ENCODE measurements around the gene PCDHGA4. TPM values are rescaled to one million over a fixed set of nuclear protein-coding genes. Genes with fewer than 3 reads are reported as not detected.

The PCDHGA4 gene
- total and polyA plus RNA-seq, 2 donors: 2.2 to 5.8 TPM

DNA sequence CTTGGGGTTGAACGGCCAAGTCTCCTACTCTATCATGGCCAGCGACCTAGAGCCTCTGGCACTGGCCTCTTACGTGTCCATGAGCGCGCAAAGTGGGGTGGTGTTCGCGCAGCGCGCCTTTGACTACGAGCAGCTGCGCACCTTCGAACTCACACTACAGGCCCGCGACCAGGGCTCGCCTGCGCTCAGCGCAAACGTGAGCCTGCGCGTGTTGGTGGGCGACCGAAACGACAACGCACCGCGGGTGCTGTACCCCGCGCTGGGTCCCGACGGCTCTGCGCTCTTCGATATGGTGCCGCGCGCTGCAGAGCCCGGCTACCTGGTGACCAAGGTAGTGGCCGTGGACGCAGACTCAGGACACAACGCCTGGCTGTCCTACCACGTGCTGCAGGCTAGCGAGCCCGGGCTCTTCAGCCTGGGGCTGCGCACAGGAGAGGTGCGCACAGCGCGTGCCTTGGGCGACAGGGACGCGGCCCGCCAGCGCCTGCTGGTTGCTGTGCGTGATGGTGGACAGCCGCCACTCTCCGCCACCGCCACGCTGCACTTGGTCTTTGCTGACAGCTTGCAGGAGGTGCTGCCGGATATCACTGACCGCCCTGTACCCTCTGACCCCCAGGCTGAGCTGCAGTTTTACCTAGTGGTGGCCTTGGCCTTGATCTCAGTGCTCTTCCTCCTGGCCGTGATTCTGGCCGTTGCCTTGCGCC, 44.9 kb downstream of the PCDHGA4 start:
- no peak overlapping the region for H3K4me3 ChIP-seq (ENCODE audit: low read depth, low read length)
- WGBS: 23% methylated on average over 61 of the region's 61 CpGs
- H3K36me3 ChIP-seq (ENCODE audit: insufficient read depth): no peaks in the 10 kb centered on the region
- no peaks in the 10 kb centered on the region for H3K4me1 ChIP-seq (ENCODE audit: insufficient read depth)
- no peak for DNase-seq (ENCODE audit: extremely low spot score)
- H3K27ac ChIP-seq (ENCODE audit: low read depth): no peak overlapping the region

DNA sequence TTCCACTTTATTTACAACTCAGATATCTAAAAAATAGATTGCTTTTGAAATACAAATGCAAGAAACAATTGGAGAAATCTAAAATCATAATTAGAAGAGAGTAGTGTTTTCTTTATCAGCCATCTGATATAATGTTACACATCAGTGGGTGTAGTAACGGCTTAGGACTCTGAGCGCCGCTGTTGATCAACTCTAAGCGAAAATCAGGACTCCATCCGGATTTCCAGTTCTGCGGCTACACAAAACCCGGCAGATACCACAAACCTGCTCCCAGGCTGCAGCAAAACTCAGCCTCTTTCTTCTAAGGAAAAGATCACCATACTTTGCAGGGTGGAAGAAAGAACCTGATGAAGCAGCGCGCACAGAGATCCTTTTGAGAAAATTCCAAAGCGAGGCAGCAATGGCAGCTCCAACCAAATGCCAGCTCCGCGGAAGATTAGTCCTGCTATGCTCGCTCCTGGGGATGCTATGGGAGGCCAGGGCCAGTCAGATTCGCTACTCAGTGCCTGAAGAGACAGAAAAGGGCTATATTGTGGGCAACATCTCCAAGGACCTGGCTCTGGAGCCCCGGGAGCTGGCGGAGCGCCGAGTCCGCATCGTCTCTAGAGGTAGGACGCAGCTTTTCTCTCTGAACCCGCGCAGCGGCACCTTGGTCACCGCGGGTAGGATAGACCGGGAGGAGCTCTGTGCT, 47.9 kb downstream of the PCDHGA4 start, which contains the start of gene PCDHGA9:
PCDHGA9 (plus strand) TSS at position 226 of the 691 bp plus-strand sequence; CDS start at position 401, 175 bp downstream.
- no peaks in the 10 kb centered on the region for H3K36me3 ChIP-seq (ENCODE audit: insufficient read depth)
- 16% methylated on average over 27 of the region's 27 CpGs for WGBS
- H3K27ac ChIP-seq (ENCODE audit: low read depth): no peak within 1 kb of the TSS
- DNase-seq (ENCODE audit: extremely low spot score): no peak
- H3K4me1 ChIP-seq (ENCODE audit: insufficient read depth): no peaks in the 10 kb centered on the region
- H3K4me3 ChIP-seq (ENCODE audit: low read depth, low read length): no peak within 1 kb of the TSS

GRCh38 chr5:141403387-141403786, 48.6 kb downstream of the PCDHGA4 start:
- 26% methylated on average over 22 of the region's 22 CpGs for WGBS

More at GRCh38 chr5:141403387-141403786, 48.6 kb downstream of the PCDHGA4 start:
- no peak for DNase-seq (ENCODE audit: extremely low spot score)
- Histone ChIP-seq H3K4me1 (ENCODE audit: insufficient read depth) (no peaks in the 10 kb centered on the region), H3K36me3 (ENCODE audit: insufficient read depth) (no peaks in the 10 kb centered on the region), H3K27ac (ENCODE audit: low read depth) (no peak overlapping the region), H3K4me3 (ENCODE audit: low read depth, low read length) (no peak overlapping the region)

Other genes starting within 250 kb of the PCDHGA4 start
Only the 30 nearest of the 36 such genes appear.
- gene PCDHB9, start 167.9 kb upstream of the PCDHGA4 start, total RNA-seq: 2.4 TPM
- gene PCDHB9, start 167.9 kb upstream of the PCDHGA4 start, polyA plus RNA-seq: 1.2 TPM
- gene PCDHB10, start 162.7 kb upstream of the PCDHGA4 start, total RNA-seq: 5.0 TPM
- 5.1 TPM for gene PCDHB10, start 162.7 kb upstream of the PCDHGA4 start, polyA plus RNA-seq
- gene PCDHB11, start 155.4 kb upstream of the PCDHGA4 start, total RNA-seq: 7.3 TPM
- 2.8 TPM for gene PCDHB11, start 155.4 kb upstream of the PCDHGA4 start, polyA plus RNA-seq
- gene PCDHB12, start 146.3 kb upstream of the PCDHGA4 start, total RNA-seq: 6.9 TPM
- 3.4 TPM for gene PCDHB12, start 146.3 kb upstream of the PCDHGA4 start, polyA plus RNA-seq
- 5.9 TPM for gene PCDHB13, start 141.1 kb upstream of the PCDHGA4 start, total RNA-seq
- gene PCDHB13, start 141.1 kb upstream of the PCDHGA4 start, polyA plus RNA-seq: 2.5 TPM
- gene PCDHB14, start 131.7 kb upstream of the PCDHGA4 start, total RNA-seq: 10.1 TPM
- 8.2 TPM for gene PCDHB14, start 131.7 kb upstream of the PCDHGA4 start, polyA plus RNA-seq
- gene PCDHB15, start 109.6 kb upstream of the PCDHGA4 start, total RNA-seq: 7.8 TPM
- 7.3 TPM for gene PCDHB15, start 109.6 kb upstream of the PCDHGA4 start, polyA plus RNA-seq
- 0.69 TPM for gene SLC25A2, start 51.0 kb upstream of the PCDHGA4 start, total RNA-seq
- gene SLC25A2, start 51.0 kb upstream of the PCDHGA4 start, polyA plus RNA-seq: not detected
- gene TAF7, start 34.2 kb upstream of the PCDHGA4 start, total RNA-seq: 85.9 TPM
- 100 TPM for gene TAF7, start 34.2 kb upstream of the PCDHGA4 start, polyA plus RNA-seq
- gene PCDHGA1, start 24.5 kb upstream of the PCDHGA4 start, total RNA-seq: 1.2 TPM
- gene PCDHGA1, start 24.5 kb upstream of the PCDHGA4 start, polyA plus RNA-seq: 1.2 TPM
- gene PCDHGA2, start 16.3 kb upstream of the PCDHGA4 start, total RNA-seq: 5.7 TPM
- 4.1 TPM for gene PCDHGA2, start 16.3 kb upstream of the PCDHGA4 start, polyA plus RNA-seq
- gene PCDHGA3, start 11.2 kb upstream of the PCDHGA4 start, total RNA-seq: 4.6 TPM
- gene PCDHGA3, start 11.2 kb upstream of the PCDHGA4 start, polyA plus RNA-seq: 1.6 TPM
- 5.7 TPM for gene PCDHGB1, start 4.9 kb upstream of the PCDHGA4 start, total RNA-seq
- 0.47 TPM for gene PCDHGB1, start 4.9 kb upstream of the PCDHGA4 start, polyA plus RNA-seq
- gene PCDHGB2, start 5.0 kb downstream of the PCDHGA4 start, total RNA-seq: 7.9 TPM
- 2.2 TPM for gene PCDHGB2, start 5.0 kb downstream of the PCDHGA4 start, polyA plus RNA-seq
- gene PCDHGA5, start 9.1 kb downstream of the PCDHGA4 start, total RNA-seq: 7.0 TPM
- 2.6 TPM for gene PCDHGA5, start 9.1 kb downstream of the PCDHGA4 start, polyA plus RNA-seq
- gene PCDHGB3, start 15.2 kb downstream of the PCDHGA4 start, total RNA-seq: 7.3 TPM
- gene PCDHGB3, start 15.2 kb downstream of the PCDHGA4 start, polyA plus RNA-seq: 1.4 TPM
- 9.6 TPM for gene PCDHGA6, start 18.9 kb downstream of the PCDHGA4 start, total RNA-seq
- 3.7 TPM for gene PCDHGA6, start 18.9 kb downstream of the PCDHGA4 start, polyA plus RNA-seq
- 6.9 TPM for gene PCDHGA7, start 27.7 kb downstream of the PCDHGA4 start, total RNA-seq
- 1.9 TPM for gene PCDHGA7, start 27.7 kb downstream of the PCDHGA4 start, polyA plus RNA-seq
- 11.7 TPM for gene PCDHGB4, start 32.7 kb downstream of the PCDHGA4 start, total RNA-seq
- 2.4 TPM for gene PCDHGB4, start 32.7 kb downstream of the PCDHGA4 start, polyA plus RNA-seq
- gene PCDHGA8, start 37.6 kb downstream of the PCDHGA4 start, total RNA-seq: 9.1 TPM
- 0.25 TPM for gene PCDHGA8, start 37.6 kb downstream of the PCDHGA4 start, polyA plus RNA-seq
- 13.5 TPM for gene PCDHGB5, start 42.9 kb downstream of the PCDHGA4 start, total RNA-seq
- gene PCDHGB5, start 42.9 kb downstream of the PCDHGA4 start, polyA plus RNA-seq: 4.7 TPM
- gene PCDHGA9, start 47.8 kb downstream of the PCDHGA4 start, total RNA-seq: 12.5 TPM
- 3.1 TPM for gene PCDHGA9, start 47.8 kb downstream of the PCDHGA4 start, polyA plus RNA-seq
- gene PCDHGB6, start 53.0 kb downstream of the PCDHGA4 start, total RNA-seq: 12.0 TPM
- gene PCDHGB6, start 53.0 kb downstream of the PCDHGA4 start, polyA plus RNA-seq: 5.0 TPM
- gene PCDHGA10, start 58.0 kb downstream of the PCDHGA4 start, total RNA-seq: 12.3 TPM
- 1.6 TPM for gene PCDHGA10, start 58.0 kb downstream of the PCDHGA4 start, polyA plus RNA-seq
- gene PCDHGB7, start 62.7 kb downstream of the PCDHGA4 start, total RNA-seq: 10.4 TPM
- gene PCDHGB7, start 62.7 kb downstream of the PCDHGA4 start, polyA plus RNA-seq: 11.7 TPM
- 12.5 TPM for gene PCDHGA11, start 66.0 kb downstream of the PCDHGA4 start, total RNA-seq
- gene PCDHGA11, start 66.0 kb downstream of the PCDHGA4 start, polyA plus RNA-seq: 1.9 TPM
- gene PCDHGA12, start 75.5 kb downstream of the PCDHGA4 start, total RNA-seq: 7.8 TPM
- gene PCDHGA12, start 75.5 kb downstream of the PCDHGA4 start, polyA plus RNA-seq: 2.9 TPM
- 62.8 TPM for gene PCDHGC3, start 120.9 kb downstream of the PCDHGA4 start, total RNA-seq
- 101 TPM for gene PCDHGC3, start 120.9 kb downstream of the PCDHGA4 start, polyA plus RNA-seq
- gene PCDHGC4, start 130.0 kb downstream of the PCDHGA4 start, total RNA-seq: 6.8 TPM
- 0.23 TPM for gene PCDHGC4, start 130.0 kb downstream of the PCDHGA4 start, polyA plus RNA-seq
- gene PCDHGC5, start 134.1 kb downstream of the PCDHGA4 start, total RNA-seq: 3.7 TPM
- 0.29 TPM for gene PCDHGC5, start 134.1 kb downstream of the PCDHGA4 start, polyA plus RNA-seq